Activated CD8-positive, alpha-beta memory T cell treated with anti-CD3 and anti-CD28 coated beads, Interleukin-2, amount 50 U/mL, for 24 hours (primary cell): ENCODE data around the gene RNF113B.

Experiments used
- DNase-seq: peaks from one replicate; pipeline ENCODE4 v3.0.0-alpha.2; 2020; ENCODE audit errors: extremely low read depth

The RNF113B gene

GRCh38 chr13:98141509-98142379, 35.3 kb downstream of the RNF113B start:
- no peak for DNase-seq

- DNase-seq, result no peak
Measured at GRCh38 chr13:98141091-98141490, 36.0 kb downstream of the RNF113B start.

- DNase-seq, result no peak
Measured at GRCh38 chr13:98134901-98135300, 42.2 kb downstream of the RNF113B start.

GRCh38 chr13:98133946-98134345, 43.1 kb downstream of the RNF113B start:
- DNase-seq, result no peak

- DNase-seq, result no peak
Measured at GRCh38 chr13:98129059-98129746, 47.9 kb downstream of the RNF113B start.
